Medulla oblongata (tissue), 1 donor: ENCODE measurements around the gene TEX14.

Experiments used
- DNase-seq: peaks from one replicate; pipeline ENCODE4 v3.0.0-alpha.2; 2015; ENCODE audit errors: extremely low spot score

TEX14 gene

DNA sequence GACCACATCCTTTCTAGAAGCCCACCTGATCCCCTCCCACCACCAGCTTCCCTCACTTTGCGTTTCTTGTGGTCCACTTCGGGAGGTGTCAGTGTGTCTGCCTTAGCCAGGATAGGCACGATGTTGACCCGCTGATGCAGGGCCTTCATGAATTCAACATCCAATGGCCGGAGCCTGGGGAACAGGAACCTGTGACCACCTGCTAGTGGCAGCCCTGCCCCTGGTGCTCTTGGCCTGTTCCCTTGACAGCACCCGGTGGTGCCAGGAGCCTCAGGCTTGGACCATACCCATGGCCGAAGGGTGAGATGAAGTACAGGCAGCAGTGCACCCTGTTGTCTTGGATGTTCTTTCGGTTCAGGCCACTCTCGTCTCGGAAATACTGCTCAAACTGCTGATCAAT lies 170.2 kb downstream of the TEX14 start:
- no peak for DNase-seq

- peak; percentile 28 for DNase-seq
These were observed 170.9 kb downstream of the TEX14 start for GRCh38 chr17:58520843-58521430.

DNA sequence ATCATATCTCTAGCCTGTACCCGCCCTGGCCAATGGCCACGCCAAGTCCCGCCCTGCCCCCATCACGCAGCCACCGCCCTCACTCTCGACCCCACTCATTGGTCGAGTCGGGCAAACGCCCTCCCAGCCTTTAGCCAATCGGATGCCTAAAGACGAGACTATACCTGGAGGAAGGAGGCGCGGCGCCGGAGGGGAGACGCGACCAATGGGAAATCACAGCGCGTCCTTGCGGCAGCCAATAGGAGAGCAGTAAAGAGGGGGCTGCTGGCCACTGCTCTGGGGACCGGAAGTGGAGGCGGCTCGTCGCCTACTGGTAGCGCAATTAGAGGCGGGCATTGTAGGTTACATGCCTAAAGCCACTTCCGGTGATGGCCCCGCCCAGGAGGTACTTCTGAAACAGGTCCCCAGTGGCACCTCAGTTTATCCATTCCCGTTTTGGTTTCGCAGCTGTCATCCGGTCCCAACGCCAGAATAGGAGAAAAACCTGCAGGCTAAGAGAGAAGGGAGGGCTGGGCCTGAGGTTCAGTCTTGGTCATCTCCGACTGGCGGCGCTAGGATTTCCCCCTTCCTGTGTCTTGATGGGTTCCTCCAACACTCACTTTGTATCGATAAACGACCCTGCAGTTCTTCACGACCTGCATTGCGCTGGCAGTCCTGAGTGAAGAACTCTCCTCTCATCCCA lies 173.8 kb downstream of the TEX14 start:
- peak; percentile 100 for DNase-seq

- no peak for DNase-seq
These were observed 174.4 kb downstream of the TEX14 start for GRCh38 chr17:58517378-58517927.

- no peak for DNase-seq
These were observed 175.0 kb downstream of the TEX14 start for GRCh38 chr17:58516644-58517377.

- no peak for DNase-seq
These were observed 176.6 kb downstream of the TEX14 start for GRCh38 chr17:58515286-58515685.

DNA sequence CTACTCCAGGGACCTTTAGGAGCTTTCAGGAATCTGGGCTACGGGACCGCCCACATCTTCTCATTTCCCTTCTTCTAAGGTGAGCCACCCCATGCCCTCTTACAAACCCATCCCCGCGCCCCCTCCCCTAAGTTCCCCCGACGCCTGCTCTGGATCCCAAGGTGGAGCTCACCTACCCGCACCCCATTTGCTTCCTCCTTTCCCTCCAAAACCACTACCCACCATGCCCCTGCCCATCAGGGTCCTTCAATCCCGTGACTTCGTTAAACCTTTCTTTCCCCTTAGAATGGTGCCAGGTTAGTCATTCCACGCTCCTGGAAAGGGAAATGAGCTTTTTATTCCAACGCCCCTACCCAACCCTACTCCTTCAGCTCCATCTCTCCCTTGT lies 177.1 kb downstream of the TEX14 start:
- DNase-seq: peak; percentile 16

- peak; percentile 92 for DNase-seq
These were observed 177.7 kb downstream of the TEX14 start, which contains the start of gene MTMR4 for GRCh38 chr17:58513965-58514769. TSS of gene MTMR4 (minus strand) at chr17:58514638. CDS start at chr17:58514407, 231 bp downstream.

- DNase-seq: no peak
These were observed 178.4 kb downstream of the TEX14 start for GRCh38 chr17:58513267-58513964.

GRCh38 chr17:58510075-58510474 lies 181.8 kb downstream of the TEX14 start:
- no peak for DNase-seq

GRCh38 chr17:58508341-58509067 lies 183.3 kb downstream of the TEX14 start:
- DNase-seq: no peak

DNA sequence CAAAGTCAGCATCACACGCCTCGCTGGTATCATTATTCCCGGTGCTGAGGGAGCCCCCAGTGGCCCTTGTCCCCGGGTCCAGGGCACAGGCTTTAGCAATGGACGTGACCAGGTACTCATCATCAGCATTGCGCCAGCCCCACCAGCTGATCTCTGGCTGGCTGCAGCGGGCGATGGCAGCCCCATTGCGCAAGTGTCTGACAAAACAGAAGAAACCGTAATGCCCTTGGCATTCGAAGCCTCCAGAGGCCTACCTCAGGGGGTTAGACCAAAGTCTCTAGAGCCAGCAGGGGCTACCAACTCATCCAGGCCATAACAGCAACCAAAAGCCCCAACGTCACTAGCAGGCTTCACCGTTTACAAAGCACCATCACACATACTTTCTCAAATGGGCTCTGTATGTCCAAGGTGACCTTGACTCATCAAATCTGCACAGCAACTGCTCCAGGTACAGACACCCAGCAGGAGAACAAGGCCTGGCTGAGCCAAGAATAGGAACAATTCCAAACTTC lies 184.7 kb downstream of the TEX14 start:
- DNase-seq: no peak
